Motor neuron (in vitro differentiated cells): ENCODE results near the gene PNMT. TPM values are rescaled to one million over a fixed set of nuclear protein-coding genes. Genes with fewer than 3 reads are reported as not detected.

Experiments used
- ATAC-seq, 8 experiments: fragments of 200-7000 bp; cut with Tn5 transposase; replicated peaks in 6 of 8; 2 replicates each; pipeline ENCODE4 v1.8.0; 2021; ENCODE audit warnings: mild to moderate bottlenecking in 8 of 8, moderate library complexity in 8 of 8
- H3K27ac ChIP-seq, 2 donors: fragments of 250-450 bp; sonication (Bioruptor Pico); 2 replicates each; pipeline ENCODE4 v1.9.0; 2021; ENCODE audit warnings: antibody characterized with exemption in 2 of 2, mild to moderate bottlenecking in 2 of 2, moderate library complexity in 1 of 2
- H3K4me1 ChIP-seq, 2 donors: fragments of 250-450 bp; sonication (Bioruptor Pico); replicated peaks in 1 of 2; 2 replicates each; pipeline ENCODE4 v1.6.1; 2021; ENCODE audit warnings: antibody characterized with exemption in 2 of 2, mild to moderate bottlenecking in 2 of 2, moderate library complexity in 1 of 2
- H3K4me3 ChIP-seq, 5 donors: fragments of 250-450 bp; sonication (Bioruptor Pico); 2 replicates each; pipeline ENCODE4 v1.9.0; 2021; ENCODE audit warnings: antibody characterized with exemption in 5 of 5, mild to moderate bottlenecking in 5 of 5, moderate library complexity in 4 of 5
- WGBS, 10 experiments: fragments of 450-650 bp; shearing (Covaris generic); methylation state at CpG; one replicate each; pipeline ENCODE4 v1.0.0; 2022; 5-methylcytosine and 5-hydroxymethylcytosine counted together
- in situ Hi-C, 9 experiments: fragments of 400-800 bp; cut with MboI; loops; one replicate each; pipeline ENCODE4 v1.15.0; 2021; ENCODE audit warnings: low sequenced_read_pairs in 9 of 9, low pct_unique_long_range_greater_than_20kb in 2 of 9; ENCODE audit not compliant: unreplicated experiment in 9 of 9
- total RNA-seq, 8 experiments: library from RNA; unstranded; fragments of 300-600 nt; gene quantifications; 2 replicates each; pipeline versions ENCODE4 v1.2.3 to v1.2.4, GENCODE V29; 2022

The PNMT gene, protein sequence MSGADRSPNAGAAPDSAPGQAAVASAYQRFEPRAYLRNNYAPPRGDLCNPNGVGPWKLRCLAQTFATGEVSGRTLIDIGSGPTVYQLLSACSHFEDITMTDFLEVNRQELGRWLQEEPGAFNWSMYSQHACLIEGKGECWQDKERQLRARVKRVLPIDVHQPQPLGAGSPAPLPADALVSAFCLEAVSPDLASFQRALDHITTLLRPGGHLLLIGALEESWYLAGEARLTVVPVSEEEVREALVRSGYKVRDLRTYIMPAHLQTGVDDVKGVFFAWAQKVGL
- total RNA-seq = 1 to 10 TPM in 2 of 8 experiments, under 1 TPM in 4, not detected in 2; 0.27 to 1.1 (median 0.87) TPM

DNA sequence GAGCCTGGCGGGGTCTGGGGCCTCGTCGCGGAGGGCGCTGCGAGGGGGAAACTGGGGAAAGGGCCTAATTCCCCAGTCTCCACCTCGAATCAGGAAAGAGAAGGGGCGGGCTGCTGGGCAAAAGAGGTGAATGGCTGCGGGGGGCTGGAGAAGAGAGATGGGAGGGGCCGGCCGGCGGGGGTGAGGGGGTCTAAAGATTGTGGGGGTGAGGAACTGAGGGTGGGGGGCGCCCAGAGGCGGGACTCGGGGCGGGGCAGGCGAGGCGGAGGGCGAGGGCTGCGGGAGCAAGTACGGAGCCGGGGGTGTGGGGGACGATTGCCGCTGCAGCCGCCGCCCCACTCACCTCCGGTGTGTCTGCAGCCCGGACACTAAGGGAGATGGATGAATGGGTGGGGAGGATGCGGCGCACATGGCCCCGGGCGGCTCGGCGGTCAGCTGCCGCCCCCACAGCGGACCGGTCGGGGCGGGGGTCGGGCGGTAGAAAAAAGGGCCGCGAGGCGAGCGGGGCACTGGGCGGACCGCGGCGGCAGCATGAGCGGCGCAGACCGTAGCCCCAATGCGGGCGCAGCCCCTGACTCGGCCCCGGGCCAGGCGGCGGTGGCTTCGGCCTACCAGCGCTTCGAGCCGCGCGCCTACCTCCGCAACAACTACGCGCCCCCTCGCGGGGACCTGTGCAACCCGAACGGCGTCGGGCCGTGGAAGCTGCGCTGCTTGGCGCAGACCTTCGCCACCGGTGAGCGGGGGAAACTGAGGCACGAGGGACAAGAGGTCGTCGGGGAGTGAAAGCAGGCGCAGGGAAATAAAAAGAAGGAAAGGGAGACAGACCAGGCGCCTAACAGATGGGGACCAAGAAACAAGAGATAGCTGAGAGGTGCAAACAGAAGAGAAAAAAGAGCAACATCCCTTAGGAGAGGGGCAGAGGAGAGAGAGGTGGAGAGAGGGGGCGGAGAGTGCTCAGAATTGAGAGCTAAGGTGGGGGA is at the start of gene PNMT:
PNMT (plus strand) TSS at position 509 of the 980 bp plus-strand sequence; CDS start at position 532, 23 bp downstream.
- in situ Hi-C loops = no loop called here
- Histone ChIP-seq H3K4me3 (peak within 1 kb of the TSS; percentile 17 to 36 (median 21)), H3K27ac (peak within 1 kb of the TSS in 1 of 2 donors; percentile 1), H3K4me1 (peaks cover 17 to 55% of the 10 kb centered on the region in 2 donors)
- ATAC-seq = peak; percentile 40 to 74 (median 52)
- WGBS, 10 experiments = 0 to 9% (median 4%) methylated on average over 1 to 18 of the region's 85 CpGs; no CpG with 5 or more reads in 3 of the 10 experiments

DNA sequence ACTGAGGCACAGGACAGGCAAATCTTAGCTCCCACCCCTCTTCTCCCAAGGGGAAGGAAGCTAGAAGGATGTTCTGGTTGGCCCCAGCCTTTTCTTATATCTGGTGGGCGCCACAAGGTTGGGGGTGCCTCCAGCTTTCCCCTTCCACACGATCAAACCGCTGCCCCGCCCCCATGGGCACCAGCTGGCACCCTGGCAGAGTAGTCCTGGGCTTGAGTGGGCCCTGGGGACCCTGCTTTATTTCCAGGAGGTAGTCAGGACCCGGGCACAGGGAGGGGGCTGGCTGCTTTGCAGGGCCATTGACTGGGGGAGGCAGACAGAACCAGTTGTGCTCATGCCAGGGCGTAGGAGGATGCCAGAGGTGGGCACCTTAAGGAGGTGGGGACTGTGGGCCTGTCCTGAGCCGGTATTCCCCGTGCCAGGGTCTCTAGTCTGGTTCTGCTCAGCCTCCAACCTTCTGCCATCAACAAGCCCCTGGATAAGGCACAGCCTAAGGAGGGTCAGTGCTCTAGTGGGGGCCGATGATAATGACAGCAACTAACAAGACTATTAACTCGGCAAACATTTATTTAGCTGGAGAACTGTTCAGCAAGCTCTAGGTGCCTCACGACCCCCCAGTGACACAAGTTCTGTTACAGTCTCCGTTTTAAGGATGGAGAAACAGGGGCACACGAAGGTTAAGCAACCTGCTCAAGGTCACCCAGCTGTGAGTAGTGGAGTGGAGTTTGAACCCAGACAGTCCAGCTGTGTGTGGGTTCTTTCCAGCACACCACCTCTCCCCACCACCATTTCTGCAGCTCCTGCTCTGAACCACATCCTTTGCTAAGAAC is 49.1 kb upstream of the PNMT start:
- Histone ChIP-seq H3K4me1 (peaks cover 5 to 6% of the 10 kb centered on the region in 2 donors), H3K4me3 (no peak overlapping the region), H3K27ac (no peak overlapping the region)
- no peak for ATAC-seq
- WGBS, 10 experiments = 20 to 54% (median 40%) methylated on average over 1 to 6 of the region's 13 CpGs; no CpG with 5 or more reads in 5 of the 10 experiments
- in situ Hi-C loops = loop anchor here in 1 of 9 experiments (25.0 kb wide), 1 partner anchor 118 kb away; the partner anchor contains the start of genes GRB7 and MIEN1

DNA sequence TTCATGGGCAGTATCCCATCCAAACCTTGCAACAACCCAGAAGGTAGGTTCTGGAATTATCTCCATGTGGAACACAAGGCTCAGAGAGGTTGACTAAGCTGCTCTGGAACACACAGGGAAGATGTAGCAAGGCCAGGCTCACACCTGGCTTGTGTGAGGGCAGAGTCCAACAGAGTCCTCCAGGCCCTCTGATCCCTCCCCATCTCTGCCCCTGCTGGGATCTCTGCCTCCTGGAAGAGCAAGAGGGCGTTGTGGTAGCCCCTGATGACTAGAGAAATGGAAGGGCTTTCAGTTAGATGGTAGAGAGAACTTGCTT is 48.5 kb upstream of the PNMT start:
- peaks cover 5 to 6% of the 10 kb centered on the region in 2 donors for H3K4me1 ChIP-seq
- no peak overlapping the region for H3K27ac ChIP-seq
- no peak overlapping the region for H3K4me3 ChIP-seq
- WGBS, 10 experiments = 14 to 50% methylated on average over 1 of the region's 1 CpG; no CpG with 5 or more reads in 8 of the 10 experiments
- no peak for ATAC-seq
- in situ Hi-C loops = loop anchor here in 3 of 9 experiments (10.0 to 25.0 kb wide), 3 partner anchors 65 to 135 kb away; partner anchors contain the start of genes GRB7 (in 1 of the 3) and MIEN1 (in 1 of the 3)

DNA sequence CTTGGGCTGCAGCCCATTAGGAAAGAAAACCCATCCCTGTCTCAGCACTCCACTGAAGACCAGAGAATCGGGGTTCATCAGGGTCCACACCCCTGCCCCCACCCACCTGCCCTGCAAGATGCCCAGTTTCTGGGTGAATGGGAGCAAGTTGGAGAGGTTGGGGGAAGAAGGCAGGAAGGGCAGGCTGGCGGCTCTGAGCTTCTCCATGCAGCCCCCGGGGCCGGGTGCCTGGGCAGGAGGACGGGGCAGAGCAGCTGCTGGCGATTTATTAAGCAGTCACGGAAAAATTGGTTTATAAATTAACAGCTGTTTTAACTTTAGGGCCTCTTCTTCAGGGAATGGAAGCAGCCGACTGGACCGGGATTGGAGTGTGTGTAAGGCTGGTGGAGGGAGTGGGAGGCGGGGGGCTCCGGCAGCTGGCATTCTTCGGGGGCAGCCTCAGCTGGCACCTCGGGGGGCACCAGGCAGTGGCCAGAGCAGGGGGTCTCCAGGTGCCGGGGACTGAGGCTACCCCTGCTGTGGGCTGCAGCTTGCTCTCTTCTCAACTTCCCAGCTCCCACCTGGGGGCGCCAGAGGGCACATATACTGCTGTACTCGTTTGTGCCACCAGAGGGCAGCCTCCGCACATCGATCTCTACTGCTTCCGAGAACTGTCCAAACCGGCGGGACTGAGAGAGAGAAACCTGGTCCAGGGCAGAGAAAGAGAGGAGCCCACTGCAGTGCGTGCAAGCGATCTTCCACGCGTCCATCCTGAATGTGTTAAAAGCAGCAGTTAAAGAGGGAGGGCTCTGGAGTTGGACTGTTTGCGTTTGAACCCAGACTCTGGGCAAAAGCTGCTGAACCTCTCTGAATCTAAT is 46.5 kb upstream of the PNMT start:
- Histone ChIP-seq H3K4me1 (peaks cover 6 to 12% of the 10 kb centered on the region in 2 donors), H3K27ac (no peak overlapping the region), H3K4me3 (no peak overlapping the region)
- in situ Hi-C loops = loop anchor here in 3 of 9 experiments (10.0 to 25.0 kb wide), 3 partner anchors 67 to 133 kb away; partner anchors contain the start of genes GRB7 (in 1 of the 3) and MIEN1 (in 1 of the 3)
- ATAC-seq = peak; percentile 48 to 81 (median 74)
- 0 to 13% (median 0%) methylated on average over 1 to 6 of the region's 26 CpGs; no CpG with 5 or more reads in 5 of the 10 experiments for WGBS, 10 experiments

DNA sequence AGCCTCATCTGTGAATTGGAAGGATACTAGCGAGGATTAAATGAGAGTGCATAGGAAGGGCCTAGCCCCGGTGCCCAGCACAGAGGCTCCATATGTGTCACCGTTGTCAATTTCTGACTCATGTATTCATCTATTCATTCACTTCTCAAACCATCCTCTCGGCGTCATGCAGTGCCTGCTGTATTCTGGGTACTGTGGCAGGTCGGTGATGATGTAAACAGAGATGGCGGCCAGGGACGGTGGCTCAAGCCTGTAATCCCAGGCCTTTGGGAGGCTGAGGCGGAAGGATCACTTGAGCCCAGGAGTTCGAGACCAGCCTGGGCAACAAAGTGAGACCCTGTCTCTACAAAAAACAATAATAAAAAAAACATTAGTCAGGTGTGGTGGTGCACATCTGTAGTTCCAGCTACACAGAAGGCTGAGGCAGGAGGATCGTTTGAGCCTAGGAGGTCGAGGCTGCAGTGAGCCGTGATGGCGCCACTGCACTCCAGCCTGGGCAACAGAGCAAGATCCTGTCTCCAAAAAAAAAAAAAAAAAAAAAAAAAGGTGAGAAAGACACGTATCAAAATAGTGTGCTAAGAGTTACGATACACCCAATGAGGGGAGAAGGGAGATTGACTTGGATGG is 45.8 kb upstream of the PNMT start:
- 23 to 90% (median 50%) methylated on average over 2 to 15 of the region's 16 CpGs; no CpG with 5 or more reads in 1 of the 10 experiments for WGBS, 10 experiments
- H3K4me3 ChIP-seq = no peak overlapping the region

DNA sequence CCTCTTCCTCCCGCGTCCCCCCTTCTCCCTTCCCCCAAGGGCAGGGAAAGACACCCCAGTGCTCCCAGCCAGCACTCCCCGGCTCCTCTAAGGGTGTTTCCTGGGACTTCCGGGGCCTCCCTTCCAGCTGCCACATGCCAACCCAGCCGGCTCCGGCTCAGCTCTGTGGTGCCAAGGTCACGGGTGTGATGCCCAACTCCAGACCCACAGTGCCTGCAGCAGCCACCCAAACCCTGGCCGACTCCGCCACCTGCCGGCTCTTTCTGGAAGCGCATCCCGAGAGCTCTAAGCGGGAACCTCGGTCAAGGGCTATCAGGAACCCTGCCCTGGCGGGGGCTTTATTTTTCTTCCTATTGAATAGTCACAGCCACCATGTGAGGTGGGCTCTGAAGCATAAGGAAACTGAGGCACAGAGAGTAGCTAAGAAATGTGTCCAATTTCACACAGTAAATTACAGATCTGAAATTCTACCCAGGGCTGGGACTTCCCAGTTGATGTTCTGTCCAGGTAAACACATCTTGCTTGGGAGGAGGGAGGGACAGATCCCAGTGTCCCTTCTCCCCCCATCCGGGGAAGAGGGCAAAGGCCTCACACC is 44.8 kb upstream of the PNMT start:
- 0 to 1% (median 0%) methylated on average over 1 to 10 of the region's 16 CpGs; no CpG with 5 or more reads in 6 of the 10 experiments for WGBS, 10 experiments
- ATAC-seq = peak; percentile 29 to 69 (median 46)
- Histone ChIP-seq H3K4me1 (peaks cover 4 to 20% of the 10 kb centered on the region in 2 donors), H3K4me3 (no peak overlapping the region), H3K27ac (no peak overlapping the region)
- in situ Hi-C loops = loop anchor here in 3 of 9 experiments (10.0 to 25.0 kb wide), 3 partner anchors 69 to 131 kb away; partner anchors contain the start of genes GRB7 (in 1 of the 3) and MIEN1 (in 1 of the 3)

More for the DNA sequence above, 45.8 kb upstream of the PNMT start:
- peaks cover 6 to 17% of the 10 kb centered on the region in 2 donors for H3K4me1 ChIP-seq
- in situ Hi-C loops = loop anchor here in 3 of 9 experiments (10.0 to 25.0 kb wide), 3 partner anchors 68 to 132 kb away; partner anchors contain the start of genes GRB7 (in 1 of the 3) and MIEN1 (in 1 of the 3)
- ATAC-seq = peak in 7 of 8 experiments; percentile 16 to 65 (median 36)
- no peak overlapping the region for H3K27ac ChIP-seq

DNA sequence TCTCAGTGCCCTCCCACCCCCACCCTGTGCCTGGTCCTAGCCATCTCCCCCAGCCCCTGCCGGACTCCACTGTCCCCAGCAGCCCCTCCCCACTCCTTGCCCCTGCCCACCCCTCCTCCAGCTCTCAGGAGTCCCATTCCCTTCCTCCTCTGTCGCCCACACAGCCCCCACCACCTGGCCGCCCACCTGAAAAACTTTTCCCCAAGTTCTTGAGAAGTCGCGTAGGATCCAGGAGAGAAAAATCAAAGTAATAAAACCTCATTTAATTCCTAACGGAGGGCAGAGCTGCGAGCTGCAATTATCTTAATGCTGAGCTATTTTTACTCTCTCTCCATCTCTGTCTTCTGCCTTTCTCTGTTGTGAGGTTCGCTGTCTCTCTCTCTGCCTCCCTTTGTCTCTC is 43.9 kb upstream of the PNMT start:
- WGBS, 10 experiments = 29 to 72% (median 52%) methylated on average over 1 to 6 of the region's 8 CpGs; no CpG with 5 or more reads in 4 of the 10 experiments
- ATAC-seq = no peak
- in situ Hi-C loops = loop anchor here in 3 of 9 experiments (10.0 to 25.0 kb wide), 3 partner anchors 70 to 130 kb away; partner anchors contain the start of genes GRB7 (in 1 of the 3) and MIEN1 (in 1 of the 3)

DNA sequence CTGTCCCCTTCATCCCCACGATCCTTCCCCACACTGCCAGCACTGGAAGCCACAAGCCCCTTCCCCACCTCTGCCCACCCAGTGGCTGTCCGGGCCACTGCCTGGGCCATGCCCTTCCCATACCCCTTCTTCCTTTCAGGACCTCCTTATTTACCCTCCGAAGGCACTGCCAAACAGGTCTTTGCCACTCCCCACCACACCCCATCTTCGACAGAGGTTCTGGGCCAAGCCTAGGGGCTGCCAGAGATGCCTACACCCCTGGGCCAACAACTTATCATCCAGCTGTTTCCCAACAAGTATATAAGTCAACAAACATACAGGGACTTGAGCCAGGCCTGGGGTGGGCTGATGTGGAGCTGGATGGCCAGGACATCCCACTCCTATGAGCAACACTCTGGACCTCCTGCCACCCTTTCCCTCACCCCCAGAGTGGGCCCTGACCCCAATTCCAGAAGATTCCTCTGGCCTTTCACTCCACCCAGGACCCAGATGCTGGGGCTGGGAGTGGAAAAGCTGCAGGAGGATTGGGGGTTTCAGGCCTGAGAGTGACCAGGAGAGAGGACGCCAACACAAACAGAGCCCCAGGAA is 43.0 kb upstream of the PNMT start:
- no peak overlapping the region for H3K4me3 ChIP-seq
- no peak overlapping the region for H3K27ac ChIP-seq
- ATAC-seq = no peak
- 71% methylated on average over 1 of the region's 5 CpGs; no CpG with 5 or more reads in 9 of the 10 experiments for WGBS, 10 experiments
- H3K4me1 ChIP-seq = peaks cover 2 to 17% of the 10 kb centered on the region in 2 donors
- in situ Hi-C loops = loop anchor here in 2 of 9 experiments (10.0 kb wide), 2 partner anchors 70 to 130 kb away; no protein-coding TSS in a partner anchor

More for the DNA sequence above, 43.9 kb upstream of the PNMT start:
- no peak overlapping the region for H3K27ac ChIP-seq
- no peak overlapping the region for H3K4me3 ChIP-seq
- peaks cover 2 to 17% of the 10 kb centered on the region in 2 donors for H3K4me1 ChIP-seq

DNA sequence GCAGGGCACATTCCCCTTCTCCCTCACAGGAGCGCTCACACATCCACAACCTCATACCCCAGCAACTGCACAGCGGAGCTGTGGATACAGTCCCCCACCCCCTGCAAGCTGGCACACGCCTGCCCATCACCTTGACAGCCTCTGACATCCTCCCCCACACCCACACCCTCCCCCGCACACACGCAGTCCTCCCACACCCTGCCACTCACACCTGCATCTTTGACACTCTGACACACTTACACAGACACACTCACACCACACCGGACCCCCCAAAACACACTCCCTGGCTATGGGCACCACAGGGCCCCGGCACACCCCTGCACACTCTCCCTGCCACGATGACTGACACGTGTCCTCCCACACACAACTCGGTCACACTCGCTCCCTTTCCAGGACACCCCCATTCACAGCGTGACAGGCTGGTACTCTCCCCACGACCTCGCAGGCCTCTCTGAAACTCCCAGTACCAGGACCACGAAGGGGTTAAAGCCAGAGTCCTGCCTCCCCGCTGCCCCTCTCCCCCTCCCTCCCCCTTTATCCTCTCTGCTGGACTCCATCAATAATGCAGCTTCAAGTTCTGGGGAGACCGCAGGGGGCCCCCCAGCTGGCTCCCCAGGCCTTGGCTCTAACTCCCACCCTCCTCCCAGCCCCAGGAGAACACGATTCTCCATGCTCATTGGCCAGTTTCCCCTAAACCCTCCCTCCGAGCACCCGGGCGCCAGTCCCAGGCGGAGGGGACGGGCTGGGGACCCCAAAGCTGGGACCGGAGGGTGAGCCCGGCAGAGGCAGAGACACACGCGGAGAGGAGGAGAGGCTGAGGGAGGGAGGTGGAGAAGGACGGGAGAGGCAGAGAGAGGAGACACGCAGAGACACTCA is 41.8 kb upstream of the PNMT start, which contains the start of gene PPP1R1B:
PPP1R1B (plus strand) TSS at position 782 of the 876 bp plus-strand sequence. CDS start 441 bp downstream, outside the sequence.
- 0 to 30% (median 20%) methylated on average over 1 to 8 of the region's 29 CpGs; no CpG with 5 or more reads in 7 of the 10 experiments for WGBS, 10 experiments
- in situ Hi-C loops = loop anchor here in 2 of 9 experiments (10.0 kb wide), 2 partner anchors 72 to 128 kb away; no protein-coding TSS in a partner anchor

More for the DNA sequence above, 41.8 kb upstream of the PNMT start, which contains the start of gene PPP1R1B:
- Histone ChIP-seq H3K4me3 (peak within 1 kb of the TSS in 4 of 5 donors; percentile 9 to 26 (median 18)), H3K4me1 (peaks cover 2 to 17% of the 10 kb centered on the region in 2 donors), H3K27ac (no peak within 1 kb of the TSS)
- peak in 3 of 8 experiments; percentile 6 to 13 (median 12) for ATAC-seq
